Measurements from ENCODE around the gene LTBP1.

- TF ChIP-seq POLR2A (IDR thresholded peaks at IDR 0.05): no peak
- no peak for TF ChIP-seq CTCF (IDR thresholded peaks at IDR 0.05)
Measured at GRCh38 chr2:33118651-33119050, 171.9 kb downstream of the LTBP1 start.

Data from vagina (tissue), 2 donors.